GM12892 (cell line): Measurements from ENCODE around the gene KLHL10.
A peak's percentile ranks its signal among the peaks of the same experiment; 100 is the strongest.

Experiments used
- POLR2A ChIP-seq: IDR thresholded peaks from 2 replicates; pipeline ENCODE4 v1.6.1; 2011; ENCODE audit warnings: low read depth, low read length, control low read depth
- POLR2AphosphoS5 ChIP-seq: IDR thresholded peaks from 2 replicates; pipeline ENCODE4 v1.6.1; 2011; ENCODE audit warnings: low read depth, low read length, control low read depth
- TAF1 ChIP-seq: IDR thresholded peaks from 2 replicates; pipeline ENCODE4 v1.6.1; 2011; ENCODE audit warnings: low read depth, mild to moderate bottlenecking, control low read depth, low read length, borderline replicate concordance

GRCh38 chr17:41865596-41865893 is 27.9 kb downstream of the KLHL10 start:
- TF ChIP-seq POLR2AphosphoS5 (no peak; the same call in 1 of the 2 replicates), POLR2A (peak; percentile 58; the same call in 1 of the 2 replicates), TAF1 (no peak)
